Measurements from ENCODE around the gene PRCC.

GRCh38 chr1:156816561-156817328, 49.4 kb downstream of the PRCC start, which contains the start of gene SH2D2A:
- TF ChIP-seq, protein P1, sequence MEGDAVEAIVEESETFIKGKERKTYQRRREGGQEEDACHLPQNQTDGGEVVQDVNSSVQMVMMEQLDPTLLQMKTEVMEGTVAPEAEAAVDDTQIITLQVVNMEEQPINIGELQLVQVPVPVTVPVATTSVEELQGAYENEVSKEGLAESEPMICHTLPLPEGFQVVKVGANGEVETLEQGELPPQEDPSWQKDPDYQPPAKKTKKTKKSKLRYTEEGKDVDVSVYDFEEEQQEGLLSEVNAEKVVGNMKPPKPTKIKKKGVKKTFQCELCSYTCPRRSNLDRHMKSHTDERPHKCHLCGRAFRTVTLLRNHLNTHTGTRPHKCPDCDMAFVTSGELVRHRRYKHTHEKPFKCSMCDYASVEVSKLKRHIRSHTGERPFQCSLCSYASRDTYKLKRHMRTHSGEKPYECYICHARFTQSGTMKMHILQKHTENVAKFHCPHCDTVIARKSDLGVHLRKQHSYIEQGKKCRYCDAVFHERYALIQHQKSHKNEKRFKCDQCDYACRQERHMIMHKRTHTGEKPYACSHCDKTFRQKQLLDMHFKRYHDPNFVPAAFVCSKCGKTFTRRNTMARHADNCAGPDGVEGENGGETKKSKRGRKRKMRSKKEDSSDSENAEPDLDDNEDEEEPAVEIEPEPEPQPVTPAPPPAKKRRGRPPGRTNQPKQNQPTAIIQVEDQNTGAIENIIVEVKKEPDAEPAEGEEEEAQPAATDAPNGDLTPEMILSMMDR (IDR thresholded peaks at IDR 0.05): no peak
- no peak for TF ChIP-seq POLR2A (IDR thresholded peaks at IDR 0.05)

Measured in thyroid gland (tissue), 4 donors.